Measurements from ENCODE around the gene ZBTB20. TPM values are rescaled to one million over a fixed set of nuclear protein-coding genes. Genes with fewer than 3 reads are reported as not detected.

ZBTB20 gene
- total RNA-seq, 1 donor from 2014 or later, result 23.5 TPM

GRCh38 chr3:114444216-114444615 lies 702.9 kb downstream of the ZBTB20 start:
- no peak overlapping the region for H3K4me3 ChIP-seq (ENCODE audit: low read length in 3 of 3)
- peaks cover 19 to 38% (median 37%) of the 10 kb centered on the region in 3 donors for H3K4me1 ChIP-seq (ENCODE audit: control insufficient read depth in 3 of 3, insufficient read depth in 3 of 3, low read length in 3 of 3)
- no peak overlapping the region for H3K27ac ChIP-seq (ENCODE audit: low read depth, low read length)
- H3K9ac ChIP-seq (ENCODE audit: low read depth in 1 of 3, low read length in 3 of 3), result no peak overlapping the region
- no peaks in the 10 kb centered on the region for H3K27me3 ChIP-seq (ENCODE audit: control insufficient read depth in 3 of 3, insufficient read depth in 3 of 3, low read length in 3 of 3)
- H3K36me3 ChIP-seq (ENCODE audit: control insufficient read depth in 3 of 3, insufficient read depth in 3 of 3, low read length in 3 of 3), result no peaks in the 10 kb centered on the region
- no peaks in the 10 kb centered on the region for H3K9me3 ChIP-seq (ENCODE audit: control insufficient read depth in 3 of 3, low read length in 3 of 3)

DNA sequence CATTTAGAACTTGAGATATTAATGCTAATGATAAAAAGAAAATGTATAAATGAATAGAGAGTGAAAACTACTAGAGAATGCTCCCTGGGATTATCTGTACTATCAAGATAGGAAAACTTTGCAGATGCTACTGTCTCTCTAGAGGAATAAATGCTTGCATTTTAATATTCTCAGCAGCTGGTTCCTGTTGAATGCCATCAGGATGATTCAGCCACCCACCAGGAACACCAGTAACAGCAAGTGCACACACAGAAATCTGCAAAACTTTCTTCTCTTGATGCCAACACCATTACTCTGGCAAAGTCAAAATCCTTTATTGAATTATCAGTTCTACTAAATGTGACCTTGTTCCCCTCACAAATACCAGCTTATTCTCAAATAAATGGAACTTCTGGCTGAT lies 704.8 kb downstream of the ZBTB20 start:
- H3K36me3 ChIP-seq (ENCODE audit: control insufficient read depth in 3 of 3, insufficient read depth in 3 of 3, low read length in 3 of 3), result no peaks in the 10 kb centered on the region
- peaks cover 24 to 35% (median 30%) of the 10 kb centered on the region in 3 donors for H3K4me1 ChIP-seq (ENCODE audit: control insufficient read depth in 3 of 3, insufficient read depth in 3 of 3, low read length in 3 of 3)
- H3K9me3 ChIP-seq (ENCODE audit: control insufficient read depth in 3 of 3, low read length in 3 of 3), result no peaks in the 10 kb centered on the region
- H3K9ac ChIP-seq (ENCODE audit: low read depth in 1 of 3, low read length in 3 of 3), result no peak overlapping the region
- H3K4me3 ChIP-seq (ENCODE audit: low read length in 3 of 3), result peak overlapping the region in 1 of 3 donors; percentile 16
- no peaks in the 10 kb centered on the region for H3K27me3 ChIP-seq (ENCODE audit: control insufficient read depth in 3 of 3, insufficient read depth in 3 of 3, low read length in 3 of 3)
- no peak overlapping the region for H3K27ac ChIP-seq (ENCODE audit: low read depth, low read length)

DNA sequence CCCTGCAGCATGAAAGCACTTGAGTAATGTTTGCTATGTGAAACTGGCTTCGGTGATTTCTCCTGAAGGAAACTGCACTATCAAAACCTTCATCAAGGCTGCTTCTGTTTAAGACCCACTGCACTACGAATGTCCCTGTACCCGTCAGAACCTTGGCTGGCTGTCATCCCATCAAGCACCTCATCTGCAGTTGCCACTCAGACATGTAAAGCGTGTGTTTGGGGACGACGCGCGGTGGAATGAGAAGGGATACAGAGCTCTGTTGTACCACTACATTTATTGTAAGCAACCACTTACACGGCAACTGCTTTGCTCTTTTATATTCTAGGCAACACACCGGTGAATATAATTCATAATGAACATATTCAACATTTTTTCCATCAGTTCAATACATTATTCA lies 705.7 kb downstream of the ZBTB20 start:
- Histone ChIP-seq H3K9me3 (ENCODE audit: control insufficient read depth in 3 of 3, low read length in 3 of 3) (no peaks in the 10 kb centered on the region), H3K9ac (ENCODE audit: low read depth in 1 of 3, low read length in 3 of 3) (no peak overlapping the region), H3K36me3 (ENCODE audit: control insufficient read depth in 3 of 3, insufficient read depth in 3 of 3, low read length in 3 of 3) (no peaks in the 10 kb centered on the region), H3K4me1 (ENCODE audit: control insufficient read depth in 3 of 3, insufficient read depth in 3 of 3, low read length in 3 of 3) (peaks cover 24 to 32% (median 29%) of the 10 kb centered on the region in 3 donors), H3K27me3 (ENCODE audit: control insufficient read depth in 3 of 3, insufficient read depth in 3 of 3, low read length in 3 of 3) (no peaks in the 10 kb centered on the region), H3K4me3 (ENCODE audit: low read length in 3 of 3) (peak overlapping the region in 1 of 3 donors; percentile 23), H3K27ac (ENCODE audit: low read depth, low read length) (no peak overlapping the region)

DNA sequence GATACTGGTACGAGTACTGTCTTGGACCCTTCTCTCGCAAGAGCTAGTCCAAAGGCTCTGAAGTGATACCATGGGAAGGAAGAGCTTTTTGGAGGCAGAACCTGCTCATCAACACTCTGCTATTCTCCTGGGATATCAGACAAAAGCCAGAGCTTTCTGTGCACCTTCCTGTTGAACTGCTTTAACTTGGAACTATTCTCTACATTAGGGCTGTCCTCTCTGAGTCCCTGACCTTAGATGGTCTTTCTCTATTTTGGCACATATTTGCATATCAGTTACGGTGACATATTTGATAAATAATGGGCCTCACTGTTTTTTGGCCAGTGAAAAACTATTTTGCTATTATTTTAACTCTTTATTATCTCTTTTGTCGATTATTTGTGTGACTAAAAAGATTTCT lies 706.4 kb downstream of the ZBTB20 start:
- H3K4me3 ChIP-seq (ENCODE audit: low read length in 3 of 3), result no peak overlapping the region
- H3K4me1 ChIP-seq (ENCODE audit: control insufficient read depth in 3 of 3, insufficient read depth in 3 of 3, low read length in 3 of 3), result peaks cover 24 to 32% (median 31%) of the 10 kb centered on the region in 3 donors
- no peaks in the 10 kb centered on the region for H3K36me3 ChIP-seq (ENCODE audit: control insufficient read depth in 3 of 3, insufficient read depth in 3 of 3, low read length in 3 of 3)
- no peak overlapping the region for H3K9ac ChIP-seq (ENCODE audit: low read depth in 1 of 3, low read length in 3 of 3)
- H3K27me3 ChIP-seq (ENCODE audit: control insufficient read depth in 3 of 3, insufficient read depth in 3 of 3, low read length in 3 of 3), result no peaks in the 10 kb centered on the region
- no peak overlapping the region for H3K27ac ChIP-seq (ENCODE audit: low read depth, low read length)
- no peaks in the 10 kb centered on the region for H3K9me3 ChIP-seq (ENCODE audit: control insufficient read depth in 3 of 3, low read length in 3 of 3)

DNA sequence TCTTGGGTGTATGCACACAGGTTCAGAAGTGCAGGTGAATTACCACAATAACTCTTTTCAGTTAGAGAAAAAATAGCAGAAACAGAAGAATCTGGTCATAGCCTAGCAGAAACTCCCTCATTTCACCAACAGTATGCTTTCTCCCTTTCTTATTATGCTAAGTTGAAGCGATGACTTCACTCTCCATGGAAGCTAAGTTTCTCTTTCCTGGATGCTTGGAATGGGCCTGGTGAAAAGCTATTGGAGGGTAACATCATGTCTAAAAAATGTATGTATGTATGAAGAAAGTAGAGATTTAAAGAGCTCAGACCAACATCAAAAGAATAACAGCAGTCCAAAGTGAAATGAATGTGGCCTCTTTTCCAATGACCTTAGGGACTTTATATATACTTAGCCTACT lies 707.8 kb downstream of the ZBTB20 start:
- H3K9ac ChIP-seq (ENCODE audit: low read depth in 1 of 3, low read length in 3 of 3), result no peak overlapping the region
- H3K27ac ChIP-seq (ENCODE audit: low read depth, low read length), result no peak overlapping the region
- H3K9me3 ChIP-seq (ENCODE audit: control insufficient read depth in 3 of 3, low read length in 3 of 3), result no peaks in the 10 kb centered on the region
- H3K4me1 ChIP-seq (ENCODE audit: control insufficient read depth in 3 of 3, insufficient read depth in 3 of 3, low read length in 3 of 3), result peaks cover 24 to 33% (median 27%) of the 10 kb centered on the region in 3 donors
- no peak overlapping the region for H3K4me3 ChIP-seq (ENCODE audit: low read length in 3 of 3)
- H3K36me3 ChIP-seq (ENCODE audit: control insufficient read depth in 3 of 3, insufficient read depth in 3 of 3, low read length in 3 of 3), result no peaks in the 10 kb centered on the region
- no peaks in the 10 kb centered on the region for H3K27me3 ChIP-seq (ENCODE audit: control insufficient read depth in 3 of 3, insufficient read depth in 3 of 3, low read length in 3 of 3)

GRCh38 chr3:114437897-114438296 lies 709.2 kb downstream of the ZBTB20 start:
- Histone ChIP-seq H3K36me3 (ENCODE audit: control insufficient read depth in 3 of 3, insufficient read depth in 3 of 3, low read length in 3 of 3) (no peaks in the 10 kb centered on the region), H3K9ac (ENCODE audit: low read depth in 1 of 3, low read length in 3 of 3) (no peak overlapping the region), H3K9me3 (ENCODE audit: control insufficient read depth in 3 of 3, low read length in 3 of 3) (no peaks in the 10 kb centered on the region), H3K4me3 (ENCODE audit: low read length in 3 of 3) (no peak overlapping the region), H3K27ac (ENCODE audit: low read depth, low read length) (no peak overlapping the region), H3K4me1 (ENCODE audit: control insufficient read depth in 3 of 3, insufficient read depth in 3 of 3, low read length in 3 of 3) (peaks cover 22 to 29% (median 23%) of the 10 kb centered on the region in 3 donors), H3K27me3 (ENCODE audit: control insufficient read depth in 3 of 3, insufficient read depth in 3 of 3, low read length in 3 of 3) (no peaks in the 10 kb centered on the region)

DNA sequence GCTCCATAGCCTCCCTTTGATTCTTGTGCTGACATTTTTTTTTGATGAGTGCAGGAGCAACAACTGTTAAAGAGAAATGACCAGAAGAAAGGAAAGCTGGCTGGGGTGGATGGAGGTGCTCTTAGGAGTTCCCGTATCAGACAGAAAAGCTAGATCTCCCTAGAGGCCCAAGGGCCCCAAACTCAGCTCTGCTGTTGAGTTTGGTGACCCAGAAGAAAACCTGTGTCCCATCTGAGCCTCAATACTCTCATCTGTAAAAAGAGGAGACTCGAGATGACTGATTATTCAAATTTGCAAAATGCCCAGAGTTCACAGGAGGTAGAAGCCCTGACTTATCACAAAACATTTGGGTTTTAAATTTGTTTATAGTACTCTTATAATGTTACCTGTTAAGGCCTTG lies 710.9 kb downstream of the ZBTB20 start:
- Histone ChIP-seq H3K4me1 (ENCODE audit: control insufficient read depth in 3 of 3, insufficient read depth in 3 of 3, low read length in 3 of 3) (peaks cover 13 to 21% (median 13%) of the 10 kb centered on the region in 3 donors), H3K27me3 (ENCODE audit: control insufficient read depth in 3 of 3, insufficient read depth in 3 of 3, low read length in 3 of 3) (no peaks in the 10 kb centered on the region), H3K9me3 (ENCODE audit: control insufficient read depth in 3 of 3, low read length in 3 of 3) (no peaks in the 10 kb centered on the region), H3K9ac (ENCODE audit: low read depth in 1 of 3, low read length in 3 of 3) (no peak overlapping the region), H3K27ac (ENCODE audit: low read depth, low read length) (no peak overlapping the region), H3K36me3 (ENCODE audit: control insufficient read depth in 3 of 3, insufficient read depth in 3 of 3, low read length in 3 of 3) (no peaks in the 10 kb centered on the region), H3K4me3 (ENCODE audit: low read length in 3 of 3) (no peak overlapping the region)

- Histone ChIP-seq H3K9ac (ENCODE audit: low read depth in 1 of 3, low read length in 3 of 3) (no peak overlapping the region), H3K4me3 (ENCODE audit: low read length in 3 of 3) (no peak overlapping the region), H3K36me3 (ENCODE audit: control insufficient read depth in 3 of 3, insufficient read depth in 3 of 3, low read length in 3 of 3) (no peaks in the 10 kb centered on the region), H3K27ac (ENCODE audit: low read depth, low read length) (no peak overlapping the region), H3K4me1 (ENCODE audit: control insufficient read depth in 3 of 3, insufficient read depth in 3 of 3, low read length in 3 of 3) (peaks cover 11 to 15% (median 13%) of the 10 kb centered on the region in 3 donors), H3K27me3 (ENCODE audit: control insufficient read depth in 3 of 3, insufficient read depth in 3 of 3, low read length in 3 of 3) (no peaks in the 10 kb centered on the region), H3K9me3 (ENCODE audit: control insufficient read depth in 3 of 3, low read length in 3 of 3) (no peaks in the 10 kb centered on the region)
Measured at GRCh38 chr3:114435386-114436115, 711.5 kb downstream of the ZBTB20 start.

DNA sequence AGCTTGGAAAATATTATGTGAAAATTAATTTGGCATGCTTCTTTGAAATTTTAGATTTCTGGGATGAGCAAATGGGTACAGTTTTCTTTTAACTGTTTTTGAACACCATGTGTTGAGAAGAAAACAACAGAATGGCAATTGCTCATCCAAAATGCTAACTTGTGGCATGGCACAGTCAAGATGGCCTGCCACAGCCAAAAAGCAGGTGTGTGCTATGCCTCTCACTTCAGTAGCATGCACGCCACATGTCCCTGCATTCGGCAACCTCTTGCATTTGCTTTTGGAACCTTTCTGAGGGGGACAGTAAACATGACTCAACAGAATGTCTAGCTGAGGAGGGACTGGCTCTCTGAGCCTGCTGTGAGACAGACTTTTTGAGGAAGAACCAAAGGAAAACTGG lies 714.8 kb downstream of the ZBTB20 start:
- Histone ChIP-seq H3K27ac (ENCODE audit: low read depth, low read length) (no peak overlapping the region), H3K9ac (ENCODE audit: low read depth in 1 of 3, low read length in 3 of 3) (no peak overlapping the region)

GRCh38 chr3:114428044-114428595 lies 719.0 kb downstream of the ZBTB20 start:
- H3K9ac ChIP-seq (ENCODE audit: low read depth in 1 of 3, low read length in 3 of 3), result no peak overlapping the region
- H3K27me3 ChIP-seq (ENCODE audit: control insufficient read depth in 3 of 3, insufficient read depth in 3 of 3, low read length in 3 of 3), result no peaks in the 10 kb centered on the region
- no peaks in the 10 kb centered on the region for H3K9me3 ChIP-seq (ENCODE audit: control insufficient read depth in 3 of 3, low read length in 3 of 3)
- peaks cover 5 to 10% (median 5%) of the 10 kb centered on the region in 3 donors for H3K4me1 ChIP-seq (ENCODE audit: control insufficient read depth in 3 of 3, insufficient read depth in 3 of 3, low read length in 3 of 3)
- H3K4me3 ChIP-seq (ENCODE audit: low read length in 3 of 3), result no peak overlapping the region
- H3K27ac ChIP-seq (ENCODE audit: low read depth, low read length), result no peak overlapping the region
- H3K36me3 ChIP-seq (ENCODE audit: control insufficient read depth in 3 of 3, insufficient read depth in 3 of 3, low read length in 3 of 3), result no peaks in the 10 kb centered on the region

More for the DNA sequence above, 714.8 kb downstream of the ZBTB20 start:
- peaks cover 5 to 14% (median 7%) of the 10 kb centered on the region in 3 donors for H3K4me1 ChIP-seq (ENCODE audit: control insufficient read depth in 3 of 3, insufficient read depth in 3 of 3, low read length in 3 of 3)
- no peaks in the 10 kb centered on the region for H3K27me3 ChIP-seq (ENCODE audit: control insufficient read depth in 3 of 3, insufficient read depth in 3 of 3, low read length in 3 of 3)
- H3K36me3 ChIP-seq (ENCODE audit: control insufficient read depth in 3 of 3, insufficient read depth in 3 of 3, low read length in 3 of 3), result no peaks in the 10 kb centered on the region
- H3K4me3 ChIP-seq (ENCODE audit: low read length in 3 of 3), result no peak overlapping the region
- no peaks in the 10 kb centered on the region for H3K9me3 ChIP-seq (ENCODE audit: control insufficient read depth in 3 of 3, low read length in 3 of 3)
